H1 (cell line): ENCODE measurements around the gene RNF212. TPM values are rescaled to one million over a fixed set of nuclear protein-coding genes. Genes with fewer than 3 reads are reported as not detected.

ENCODE experiments used
- CTCF ChIA-PET: fragments of 300-600 bp; sonication (Branson Sonifier 250); formaldehyde crosslinking; loops from one replicate; lab custom pipeline; 2021; ENCODE audit not compliant: partially characterized antibody; lab: Charles Lee
- POLR2A ChIA-PET: fragments of 300-600 bp; sonication (Branson Sonifier 250); formaldehyde crosslinking; loops from one replicate; lab custom pipeline; 2021; ENCODE audit warnings: inconsistent platforms; ENCODE audit not compliant: partially characterized antibody; lab: Charles Lee
- DNase-seq, 2 experiments: peaks; one replicate each; pipeline versions ENCODE4 v3.0.0 to v3.0.0-alpha.2; 2010 to 2022; ENCODE audit warnings: low spot score in 2 of 2, low read depth in 1 of 2, mixed read lengths in 1 of 2
- FAIRE-seq: peaks from 2 replicates; lab custom pipeline; 2011; peaks lifted over from hg19 to GRCh38; lab: Jason Lieb, UNC
- H2AFZ ChIP-seq: 2 replicates; pipeline ENCODE4 v1.8.1; 2012; ENCODE audit warnings: low read length, inconsistent platforms
- H2AK5ac ChIP-seq: 2 replicates; pipeline ENCODE4 v1.6.1; 2013; ENCODE audit warnings: low read depth, low read length
- H2BK120ac ChIP-seq: replicated peaks from 2 replicates; pipeline ENCODE3; 2013; ENCODE audit warnings: low read depth, low read length, inconsistent platforms
- H2BK12ac ChIP-seq: 2 replicates; pipeline ENCODE4 v1.6.1; 2013; ENCODE audit warnings: low read depth, low read length
- H2BK15ac ChIP-seq: 2 replicates; pipeline ENCODE4 v1.6.1; 2013; ENCODE audit warnings: low read length
- H2BK20ac ChIP-seq: 2 replicates; pipeline ENCODE4 v1.6.1; 2013; ENCODE audit warnings: low read length
- H2BK5ac ChIP-seq: 2 replicates; pipeline ENCODE4 v1.6.1; 2013; ENCODE audit warnings: low read depth, low read length
- H3K14ac ChIP-seq: 2 replicates; pipeline ENCODE4 v1.6.1; 2013; ENCODE audit warnings: inconsistent platforms; ENCODE audit not compliant: insufficient read length
- H3K18ac ChIP-seq: 2 replicates; pipeline ENCODE4 v1.6.1; 2013; ENCODE audit warnings: low read length; ENCODE audit errors: extremely low read depth
- H3K23ac ChIP-seq: 2 replicates; pipeline ENCODE4 v1.6.1; 2013; ENCODE audit warnings: inconsistent platforms; ENCODE audit not compliant: insufficient read length
- H3K23me2 ChIP-seq: 2 replicates; pipeline ENCODE4 v1.6.1; 2013; ENCODE audit warnings: low read depth, low read length
- H3K27ac ChIP-seq: 2 replicates; pipeline ENCODE4 v1.6.1; 2011; ENCODE audit warnings: low read depth, low read length, inconsistent platforms
- H3K27me3 ChIP-seq, 4 experiments: replicated peaks in 1 of 4; 1 replicate in 1 of 4; 2 replicates in 3 of 4; pipeline versions ENCODE4 v1.6.1 to v1.8.1; 2011 to 2013; ENCODE audit warnings: low read length in 3 of 4, mild to moderate bottlenecking in 3 of 4, inconsistent platforms in 2 of 4, mixed read lengths in 2 of 4, moderate library complexity in 1 of 4; ENCODE audit not compliant: control insufficient read depth in 3 of 4, insufficient read depth in 3 of 4; ENCODE audit errors: extremely low read depth in 1 of 4
- H3K36me3 ChIP-seq, 4 experiments: 2 replicates each; pipeline versions ENCODE4 v1.6.1 to v1.8.1; 2011 to 2013; ENCODE audit warnings: mild to moderate bottlenecking in 4 of 4, low read length in 3 of 4, moderate library complexity in 2 of 4, control low read depth in 1 of 4, inconsistent platforms in 1 of 4; ENCODE audit not compliant: insufficient read depth in 4 of 4, control insufficient read depth in 2 of 4
- H3K4ac ChIP-seq: replicated peaks from 2 replicates; pipeline ENCODE3; 2013; ENCODE audit warnings: low read length, low read depth, mixed read lengths, inconsistent platforms; ENCODE audit not compliant: insufficient read length
- H3K4me1 ChIP-seq, 4 experiments: replicated peaks in 1 of 4; 1 replicate in 1 of 4; 2 replicates in 3 of 4; pipeline versions ENCODE4 v1.6.1 to v1.8.1; 2011 to 2013; ENCODE audit warnings: low read length in 3 of 4, inconsistent platforms in 2 of 4, mixed read lengths in 1 of 4; ENCODE audit not compliant: insufficient read depth in 4 of 4, control insufficient read depth in 3 of 4
- H3K4me2 ChIP-seq, 2 experiments: 2 replicates each; pipeline versions ENCODE4 v1.6.1 to v1.8.1; 2011 to 2013; ENCODE audit warnings: low read depth in 2 of 2, low read length in 2 of 2, control low read depth in 1 of 2, inconsistent platforms in 1 of 2, mild to moderate bottlenecking in 1 of 2; ENCODE audit not compliant: insufficient read depth in 1 of 2
- H3K4me3 ChIP-seq, 4 experiments: fragments of 200-600, 300-600 bp in 1 of 4; sonication (generic), shearing (Covaris generic), sonication (Bioruptor Twin) in 1 of 4; 2 replicates each; pipeline versions ENCODE4 v1.5.1 to v1.8.1; 2011 to 2016; ENCODE audit warnings: low read length in 4 of 4, low read depth in 3 of 4, control low read depth in 2 of 4, inconsistent platforms in 2 of 4, mild to moderate bottlenecking in 2 of 4, mixed read lengths in 1 of 4, moderate library complexity in 1 of 4; ENCODE audit not compliant: insufficient read depth in 2 of 4; ENCODE audit errors: extremely low read depth in 1 of 4
- H3K56ac ChIP-seq: replicated peaks from 2 replicates; pipeline ENCODE3; 2013; ENCODE audit warnings: low read depth, mild to moderate bottlenecking, mixed read lengths, low read length, inconsistent platforms; ENCODE audit not compliant: insufficient read length
- H3K79me1 ChIP-seq: 2 replicates; pipeline ENCODE4 v1.6.1; 2013; ENCODE audit warnings: low read depth, low read length, control low read depth
- H3K79me2 ChIP-seq, 2 experiments: 2 replicates each; pipeline versions ENCODE4 v1.6.1 to v1.8.1; 2012 to 2013; ENCODE audit warnings: low read length in 2 of 2, mild to moderate bottlenecking in 2 of 2, inconsistent platforms in 1 of 2; ENCODE audit not compliant: insufficient read depth in 2 of 2, control insufficient read depth in 1 of 2
- H3K9ac ChIP-seq, 4 experiments: replicated peaks in 1 of 4; 1 replicate in 1 of 4; 2 replicates in 3 of 4; pipeline versions ENCODE4 v1.6.1 to v1.8.1; 2011 to 2013; ENCODE audit warnings: low read depth in 3 of 4, low read length in 3 of 4, control low read depth in 2 of 4, mild to moderate bottlenecking in 2 of 4, moderate library complexity in 2 of 4, inconsistent platforms in 1 of 4; ENCODE audit errors: extremely low read depth in 1 of 4
- H3K9me3 ChIP-seq, 2 experiments: 2 replicates each; pipeline versions ENCODE4 v1.6.1 to v1.8.1; 2012 to 2013; ENCODE audit warnings: mild to moderate bottlenecking in 2 of 2, moderate library complexity in 2 of 2, control low read depth in 1 of 2, inconsistent platforms in 1 of 2, low read depth in 1 of 2, low read length in 1 of 2, mixed read lengths in 1 of 2; ENCODE audit not compliant: insufficient read depth in 2 of 2
- H4K20me1 ChIP-seq, 2 experiments: replicated peaks in 1 of 2; 2 replicates each; pipeline versions ENCODE3 to v1.8.1; 2011 to 2013; ENCODE audit warnings: inconsistent platforms in 2 of 2, low read length in 2 of 2, mild to moderate bottlenecking in 1 of 2; ENCODE audit not compliant: insufficient read depth in 2 of 2, control insufficient read depth in 1 of 2
- H4K5ac ChIP-seq: 2 replicates; pipeline ENCODE4 v1.6.1; 2013; ENCODE audit warnings: low read length, low read depth, mixed read lengths, inconsistent platforms; ENCODE audit not compliant: insufficient read length
- H4K8ac ChIP-seq: 2 replicates; pipeline ENCODE4 v1.8.0; 2013; ENCODE audit warnings: mild to moderate bottlenecking, moderate library complexity, low read length, inconsistent platforms; ENCODE audit not compliant: insufficient read depth; ENCODE audit errors: extremely low read depth
- H4K91ac ChIP-seq: replicated peaks from 2 replicates; pipeline ENCODE3; 2013; ENCODE audit warnings: low read length, mixed read lengths, inconsistent platforms; ENCODE audit not compliant: insufficient read length
- BACH1 ChIP-seq: IDR thresholded peaks from 2 replicates; pipeline ENCODE4 v1.6.1; 2012; ENCODE audit warnings: low read length, improper control_type of control experiment
- BCL11A ChIP-seq, 2 experiments: IDR thresholded peaks; one replicate each; pipeline ENCODE4 v1.6.1; 2011; ENCODE audit warnings: low read depth in 2 of 2, low read length in 2 of 2, mild to moderate bottlenecking in 2 of 2
- EP300 ChIP-seq, 2 experiments: IDR thresholded peaks; 1 replicate in 1 of 2; 2 replicates in 1 of 2; pipeline ENCODE4 v1.6.1; 2011 to 2012; ENCODE audit warnings: low read depth in 2 of 2, low read length in 2 of 2, mild to moderate bottlenecking in 2 of 2, borderline replicate concordance in 1 of 2, inconsistent platforms in 1 of 2, moderate library complexity in 1 of 2
- EZH2 ChIP-seq: fragments of 200-600 bp; sonication (generic); IDR thresholded peaks from 2 replicates; pipeline ENCODE4 v1.7.1; 2012; ENCODE audit warnings: low read depth, mild to moderate bottlenecking, moderate library complexity, low read length, inconsistent platforms; ENCODE audit not compliant: severe bottlenecking
- FOSL1 ChIP-seq: IDR thresholded peaks from 2 replicates; pipeline ENCODE4 v1.6.1; 2011; ENCODE audit warnings: mild to moderate bottlenecking, low read depth, low read length, moderate library complexity; ENCODE audit not compliant: insufficient read depth
- JUN ChIP-seq: IDR thresholded peaks from 2 replicates; pipeline ENCODE4 v1.6.1; 2011; ENCODE audit warnings: low read depth, mild to moderate bottlenecking, improper control_type of control experiment, low read length
- JUND ChIP-seq: IDR thresholded peaks from 2 replicates; pipeline ENCODE4 v1.6.1; 2011; ENCODE audit warnings: mild to moderate bottlenecking, improper control_type of control experiment, low read length
- MAFK ChIP-seq: IDR thresholded peaks from 2 replicates; pipeline ENCODE4 v1.6.1; 2012; ENCODE audit warnings: low read depth, mild to moderate bottlenecking, improper control_type of control experiment, low read length
- NRF1 ChIP-seq: IDR thresholded peaks from 2 replicates; pipeline ENCODE4 v1.6.1; 2011; ENCODE audit warnings: mild to moderate bottlenecking, low read depth, low read length, improper control_type of control experiment
- PHF8 ChIP-seq: fragments of 200-600 bp; sonication (generic); conservative IDR thresholded peaks from 2 replicates; pipeline ENCODE4 v1.7.1; 2012; ENCODE audit warnings: low read depth, mild to moderate bottlenecking, inconsistent platforms, low read length, moderate library complexity
- POU5F1 ChIP-seq: IDR thresholded peaks from 2 replicates; pipeline ENCODE4 v1.6.1; 2011; ENCODE audit warnings: low read depth, mild to moderate bottlenecking, low read length, moderate library complexity
- RFX5 ChIP-seq: IDR thresholded peaks from 2 replicates; pipeline ENCODE4 v1.6.1; 2011; ENCODE audit warnings: low read depth, low read length, improper control_type of control experiment, borderline replicate concordance
- SIX5 ChIP-seq: IDR thresholded peaks from 2 replicates; pipeline ENCODE4 v1.6.1; 2011; ENCODE audit warnings: mild to moderate bottlenecking, low read depth, low read length
- TAF1 ChIP-seq: IDR thresholded peaks from 2 replicates; pipeline ENCODE4 v1.6.1; 2011; ENCODE audit warnings: mild to moderate bottlenecking, low read depth, low read length
- YY1 ChIP-seq: IDR thresholded peaks from 2 replicates; pipeline ENCODE4 v1.6.1; 2011; ENCODE audit warnings: low read depth, mild to moderate bottlenecking, low read length
- WGBS, 2 experiments: shearing (Covaris generic) in 1 of 2; methylation state at CpG; one replicate each; pipeline versions ENCODE4 v1.1.6 to v1.1.7; 2013 to 2015; ENCODE audit warnings: low lambda C conversion rate in 2 of 2, mixed read lengths in 2 of 2, inconsistent platforms in 1 of 2, low coverage in 1 of 2, missing lambda C conversion rate in 1 of 2; ENCODE audit not compliant: insufficient replicate concordance in 2 of 2, insufficient coverage in 1 of 2, insufficient read length in 1 of 2; ENCODE audit errors: extremely low coverage in 1 of 2, missing lambda C conversion rate in 1 of 2; 5-methylcytosine and 5-hydroxymethylcytosine counted together
- polyA plus RNA-seq, 7 experiments: library from polyadenylated mRNA; depleted of rRNA in 3 of 7; stranded (reverse) in 5 of 7; unstranded in 2 of 7; fragments of >200 nt in 5 of 7; fragments of 200-250 nt in 2 of 7; gene quantifications; 1 replicate in 5 of 7; 2 replicates in 1 of 7; 4 replicates in 1 of 7; pipeline versions ENCODE4 v1.2.1 to v1.2.3, GENCODE V29; 2011 to 2013; ENCODE audit warnings: missing spikeins in 2 of 7, mixed read lengths in 2 of 7
- total RNA-seq: library from RNA; stranded (reverse); fragmentation: NEBNext Ultra II Directional; extraction: Animal tissue kit (Norgen Biotek cat#: 25700); gene quantifications from 2 replicates; pipeline ENCODE4 v1.2.1, GENCODE V29; 2021

Gene RNF212
- total and polyA plus RNA-seq, 2 of the 8 experiments (the other 6 are each of a cell fraction or from before 2014, with no cell fraction given) = 3.4 to 5.4 TPM

- H3K14ac ChIP-seq = no peak overlapping the region
- H3K27ac ChIP-seq = no peak overlapping the region
- no peak overlapping the region for H3K18ac ChIP-seq
- H2BK120ac ChIP-seq = no peak overlapping the region
- H2BK12ac ChIP-seq = no peak overlapping the region
- no peaks in the 10 kb centered on the region for H3K79me1 ChIP-seq
- no peak overlapping the region for H2AK5ac ChIP-seq
- FAIRE-seq (no peak), DNase-seq (no peak)
- CTCF ChIA-PET = interaction anchor here (0.6 to 4.2 kb wide), 6 partner anchors 16 to 437 kb away, joined by 3 to 19 read pairs (median 4); no protein-coding TSS in a partner anchor
- 87% methylated on average over 7 of the region's 7 CpGs; no CpG with 5 or more reads in 1 of the 2 experiments for WGBS, 2 experiments
- POLR2A ChIA-PET = no interaction called here
- no peaks in the 10 kb centered on the region for H4K20me1 ChIP-seq
- no peak overlapping the region for H4K5ac ChIP-seq
- no peak overlapping the region for H3K56ac ChIP-seq
- H4K91ac ChIP-seq = no peak overlapping the region
- no peak overlapping the region for H3K4me2 ChIP-seq
- no peaks in the 10 kb centered on the region for H3K27me3 ChIP-seq
- no peaks in the 10 kb centered on the region for H3K23me2 ChIP-seq
- no peak overlapping the region for H2BK5ac ChIP-seq
- no peak overlapping the region for H2BK15ac ChIP-seq
- 0 out of 2 replicates have a peak overlapping the region, but pooled peaks have one; percentile 2 for H4K8ac ChIP-seq
- H2AFZ ChIP-seq = no peak overlapping the region
- H2BK20ac ChIP-seq = no peak overlapping the region
- no peak overlapping the region for H3K23ac ChIP-seq
- H3K36me3 ChIP-seq = no peaks in the 10 kb centered on the region
- H3K79me2 ChIP-seq = no peaks in the 10 kb centered on the region
- no peak overlapping the region for H3K4me3 ChIP-seq
- no peak overlapping the region for H3K9ac ChIP-seq
- H3K4me1 ChIP-seq = no peaks in the 10 kb centered on the region
- no peak overlapping the region for H3K4ac ChIP-seq
- peaks cover 2 to 4% of the 10 kb centered on the region in 2 experiments; a peak in 1 of 4 replicates for H3K9me3 ChIP-seq
- TF ChIP-seq YY1 (no peak), JUND (no peak), JUN (no peak), POU5F1 (no peak), EP300 (IDR thresholded peaks at IDR 0.05; ENCODE audit: borderline replicate concordance in 1 of 2, low read depth in 2 of 2, low read length in 2 of 2) (no peak), BACH1 (no peak), NRF1 (no peak), FOSL1 (no peak), TAF1 (no peak), BCL11A (IDR thresholded peaks at IDR 0.05; ENCODE audit: low read depth in 2 of 2, low read length in 2 of 2) (no peak), RFX5 (no peak), MAFK (no peak), EZH2 (no peak), SIX5 (no peak), PHF8 (no peak)
Observed at GRCh38 chr4:1075225-1075624, 38.1 kb downstream of the RNF212 start.
